ENCODE results near the gene DRAP1.

DNA sequence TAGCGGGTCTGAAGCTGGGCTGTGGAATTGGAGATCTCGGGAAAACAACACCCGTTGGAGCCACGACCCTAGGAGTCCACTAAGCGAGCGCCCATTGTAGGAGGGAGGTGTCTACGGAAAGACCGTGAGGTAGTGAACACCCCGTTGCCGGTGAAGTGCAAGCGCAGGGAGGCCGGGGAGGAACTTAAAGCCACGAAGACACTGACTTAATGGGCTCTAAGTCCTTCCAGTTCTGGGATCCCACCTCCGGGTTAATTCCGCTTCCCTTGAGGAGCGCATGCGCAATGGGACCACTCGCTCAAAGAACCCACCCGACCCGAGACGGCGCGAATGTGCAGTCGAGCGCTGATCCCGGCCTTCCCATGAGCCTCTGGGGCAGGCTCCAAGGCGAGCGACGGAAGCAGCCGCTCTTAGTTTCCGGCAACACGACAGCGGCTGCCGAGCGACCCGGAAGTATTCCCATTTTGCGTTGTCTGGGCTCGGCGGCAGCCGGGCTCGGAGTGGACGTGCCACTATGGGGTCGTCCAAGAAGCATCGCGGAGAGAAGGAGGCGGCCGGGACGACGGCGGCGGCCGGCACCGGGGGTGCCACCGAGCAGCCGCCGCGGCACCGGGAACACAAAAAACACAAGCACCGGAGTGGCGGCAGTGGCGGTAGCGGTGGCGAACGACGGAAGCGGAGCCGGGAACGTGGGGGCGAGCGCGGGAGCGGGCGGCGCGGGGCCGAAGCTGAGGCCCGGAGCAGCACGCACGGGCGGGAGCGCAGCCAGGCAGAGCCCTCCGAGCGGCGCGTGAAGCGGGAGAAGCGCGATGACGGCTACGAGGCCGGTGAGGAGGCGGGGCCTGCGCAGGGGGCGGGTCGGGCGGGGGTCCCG is 42.3 kb downstream of the DRAP1 start, which contains the start of gene SART1:
- TF ChIP-seq, protein P1, sequence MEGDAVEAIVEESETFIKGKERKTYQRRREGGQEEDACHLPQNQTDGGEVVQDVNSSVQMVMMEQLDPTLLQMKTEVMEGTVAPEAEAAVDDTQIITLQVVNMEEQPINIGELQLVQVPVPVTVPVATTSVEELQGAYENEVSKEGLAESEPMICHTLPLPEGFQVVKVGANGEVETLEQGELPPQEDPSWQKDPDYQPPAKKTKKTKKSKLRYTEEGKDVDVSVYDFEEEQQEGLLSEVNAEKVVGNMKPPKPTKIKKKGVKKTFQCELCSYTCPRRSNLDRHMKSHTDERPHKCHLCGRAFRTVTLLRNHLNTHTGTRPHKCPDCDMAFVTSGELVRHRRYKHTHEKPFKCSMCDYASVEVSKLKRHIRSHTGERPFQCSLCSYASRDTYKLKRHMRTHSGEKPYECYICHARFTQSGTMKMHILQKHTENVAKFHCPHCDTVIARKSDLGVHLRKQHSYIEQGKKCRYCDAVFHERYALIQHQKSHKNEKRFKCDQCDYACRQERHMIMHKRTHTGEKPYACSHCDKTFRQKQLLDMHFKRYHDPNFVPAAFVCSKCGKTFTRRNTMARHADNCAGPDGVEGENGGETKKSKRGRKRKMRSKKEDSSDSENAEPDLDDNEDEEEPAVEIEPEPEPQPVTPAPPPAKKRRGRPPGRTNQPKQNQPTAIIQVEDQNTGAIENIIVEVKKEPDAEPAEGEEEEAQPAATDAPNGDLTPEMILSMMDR (conservative IDR thresholded peaks at IDR 0.05; ENCODE audit: low read depth, low read length): no peak
- no peak for TF ChIP-seq EZH2 (IDR thresholded peaks at IDR 0.05; ENCODE audit: borderline replicate concordance, low read depth, low read length, poor library complexity, severe bottlenecking)
